GM21360 (cell line): ENCODE results near the gene RBM17.
"Not testable (repeated sequence)": the region's sequence is repeated elsewhere in the genome, so short reads cannot be mapped to it uniquely, and the experiment has no call there.

Source experiments
- ATAC-seq: cut with Tn5 transposase; IDR thresholded peaks from one replicate; pipeline ENCODE4 v1.9.1; 2021; ENCODE audit warnings: mild to moderate bottlenecking, moderate library complexity; ENCODE audit not compliant: unreplicated experiment

Gene RBM17, protein sequence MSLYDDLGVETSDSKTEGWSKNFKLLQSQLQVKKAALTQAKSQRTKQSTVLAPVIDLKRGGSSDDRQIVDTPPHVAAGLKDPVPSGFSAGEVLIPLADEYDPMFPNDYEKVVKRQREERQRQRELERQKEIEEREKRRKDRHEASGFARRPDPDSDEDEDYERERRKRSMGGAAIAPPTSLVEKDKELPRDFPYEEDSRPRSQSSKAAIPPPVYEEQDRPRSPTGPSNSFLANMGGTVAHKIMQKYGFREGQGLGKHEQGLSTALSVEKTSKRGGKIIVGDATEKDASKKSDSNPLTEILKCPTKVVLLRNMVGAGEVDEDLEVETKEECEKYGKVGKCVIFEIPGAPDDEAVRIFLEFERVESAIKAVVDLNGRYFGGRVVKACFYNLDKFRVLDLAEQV

GRCh38 chr10:6088721-6089333 is at the start of gene RBM17:
Gene RBM17 (plus strand): TSS chr10:6089034. CDS start chr10:6097066, 8,032 bp downstream.
- peak; percentile 84 for ATAC-seq

DNA sequence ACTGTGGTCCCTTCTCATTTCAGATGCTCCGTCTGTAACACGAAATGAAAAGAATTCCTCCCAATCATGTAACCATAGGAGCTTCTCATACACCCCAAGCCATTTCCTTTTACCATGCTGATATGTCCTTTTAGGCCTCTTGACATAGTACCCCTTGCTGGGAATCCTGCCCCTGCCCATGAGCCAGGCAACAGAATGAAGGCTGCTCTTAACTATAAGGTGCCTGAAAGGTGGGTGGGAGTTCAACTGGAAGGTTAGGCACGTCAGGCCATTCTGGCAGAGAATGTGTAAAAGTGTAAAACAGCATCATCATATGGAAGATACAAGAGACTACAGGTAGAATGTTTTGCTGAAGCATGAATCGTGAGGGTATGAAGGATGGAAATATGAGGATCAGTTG is 49.1 kb upstream of the RBM17 start:
- no peak for ATAC-seq

GRCh38 chr10:6040205-6040604 is 48.6 kb upstream of the RBM17 start:
- no peak for ATAC-seq

- ATAC-seq = not testable (repeated sequence)
These were observed 45.5 kb upstream of the RBM17 start for GRCh38 chr10:6043377-6043776.

- ATAC-seq = no peak
These were observed 44.8 kb upstream of the RBM17 start for GRCh38 chr10:6044060-6044459.

DNA sequence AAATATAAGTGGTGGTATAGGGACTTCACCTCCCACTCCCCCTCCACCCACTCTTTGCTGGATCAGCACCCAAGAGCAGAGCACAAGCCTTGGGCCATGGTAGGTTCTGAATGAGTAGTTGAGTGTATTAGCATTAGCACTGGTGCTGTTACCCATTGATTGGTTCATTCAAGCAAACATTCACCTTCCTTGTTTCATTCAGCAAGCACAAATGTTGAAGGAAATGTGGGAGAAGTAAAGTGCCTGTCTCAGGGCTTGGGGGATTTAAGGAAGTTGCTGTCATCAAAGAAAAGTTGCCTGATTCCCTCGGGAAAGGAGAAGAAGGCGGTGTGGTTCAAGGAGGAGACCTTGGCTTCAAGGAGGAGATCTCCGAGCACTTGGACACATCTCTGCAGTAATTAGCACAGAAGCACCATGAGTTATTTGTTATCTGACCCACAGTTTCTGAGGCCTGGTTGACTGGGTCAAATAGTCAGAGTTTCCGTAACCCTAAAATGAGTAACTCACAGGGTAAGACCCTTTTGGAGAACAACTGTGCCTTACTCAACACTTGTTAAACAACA is 44.0 kb upstream of the RBM17 start:
- no peak for ATAC-seq

DNA sequence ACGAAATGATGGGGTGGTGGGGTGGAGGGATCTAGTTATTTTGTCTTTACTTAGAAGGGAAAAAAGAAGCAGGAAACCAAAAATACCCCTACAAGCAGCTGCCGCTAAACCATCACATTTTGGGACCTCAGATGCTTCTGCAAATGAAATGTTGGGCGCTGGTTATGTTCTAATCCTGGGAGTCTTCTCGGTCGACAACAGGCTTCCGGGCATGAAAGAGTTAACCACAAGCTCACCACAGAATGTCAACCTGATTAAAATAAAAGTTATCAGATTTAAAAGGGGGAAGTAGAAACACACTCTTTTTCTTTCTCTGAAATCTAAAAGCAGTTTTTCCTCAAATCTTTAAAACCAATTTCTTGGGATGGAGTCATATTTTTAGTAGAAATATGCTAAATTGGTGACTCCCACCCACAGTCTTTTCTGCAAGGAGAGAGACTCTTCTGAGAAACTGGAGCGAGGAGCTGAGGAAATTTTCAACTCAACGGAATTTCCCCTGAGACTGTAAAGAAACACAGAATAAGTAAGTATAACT is 43.5 kb upstream of the RBM17 start:
- ATAC-seq = no peak

DNA sequence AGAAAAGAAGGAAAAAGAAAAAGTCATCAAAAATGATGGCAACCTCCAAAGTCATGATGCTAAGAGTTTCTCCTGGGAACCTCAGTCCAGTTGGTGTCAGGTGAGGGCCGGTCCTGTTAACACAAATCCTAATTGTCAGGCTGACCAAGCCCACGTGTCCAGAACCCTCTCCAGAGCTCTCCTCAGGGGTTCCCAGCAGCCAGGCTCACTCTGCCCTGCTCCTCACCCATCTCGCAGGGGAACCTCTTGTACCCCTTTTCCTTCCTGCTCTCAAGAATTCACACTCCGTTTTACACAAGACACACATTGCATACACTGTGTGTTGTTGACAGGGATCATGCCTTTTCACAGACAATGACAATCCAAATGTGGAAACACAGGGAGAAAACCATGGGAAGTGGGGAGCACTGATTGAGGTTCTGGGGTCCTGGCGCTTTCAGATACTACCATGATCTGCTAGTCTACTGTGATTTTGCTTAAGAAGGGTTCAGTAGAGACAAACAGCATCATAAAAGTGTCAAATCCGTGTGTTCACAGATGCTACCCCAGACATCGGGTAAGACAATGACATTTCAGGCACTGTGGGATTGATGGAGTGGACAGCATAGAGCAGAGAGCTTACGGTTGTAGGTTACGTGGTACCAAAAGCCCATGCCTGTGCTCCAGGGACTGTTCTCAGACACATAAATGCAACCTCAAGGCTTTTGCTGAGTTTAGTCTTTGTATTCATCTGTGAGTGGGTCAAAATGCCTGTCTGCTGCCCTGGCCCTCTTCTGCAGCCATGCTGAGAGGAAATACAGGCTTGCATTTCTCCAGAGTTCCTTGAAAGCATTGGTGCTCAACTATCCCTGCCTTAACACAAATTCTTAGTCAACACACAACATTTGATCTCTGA is 42.7 kb upstream of the RBM17 start:
- no peak for ATAC-seq

GRCh38 chr10:6046773-6047611 is 41.8 kb upstream of the RBM17 start:
- ATAC-seq = no peak

- ATAC-seq = no peak
These were observed 41.0 kb upstream of the RBM17 start for GRCh38 chr10:6047847-6048246.

DNA sequence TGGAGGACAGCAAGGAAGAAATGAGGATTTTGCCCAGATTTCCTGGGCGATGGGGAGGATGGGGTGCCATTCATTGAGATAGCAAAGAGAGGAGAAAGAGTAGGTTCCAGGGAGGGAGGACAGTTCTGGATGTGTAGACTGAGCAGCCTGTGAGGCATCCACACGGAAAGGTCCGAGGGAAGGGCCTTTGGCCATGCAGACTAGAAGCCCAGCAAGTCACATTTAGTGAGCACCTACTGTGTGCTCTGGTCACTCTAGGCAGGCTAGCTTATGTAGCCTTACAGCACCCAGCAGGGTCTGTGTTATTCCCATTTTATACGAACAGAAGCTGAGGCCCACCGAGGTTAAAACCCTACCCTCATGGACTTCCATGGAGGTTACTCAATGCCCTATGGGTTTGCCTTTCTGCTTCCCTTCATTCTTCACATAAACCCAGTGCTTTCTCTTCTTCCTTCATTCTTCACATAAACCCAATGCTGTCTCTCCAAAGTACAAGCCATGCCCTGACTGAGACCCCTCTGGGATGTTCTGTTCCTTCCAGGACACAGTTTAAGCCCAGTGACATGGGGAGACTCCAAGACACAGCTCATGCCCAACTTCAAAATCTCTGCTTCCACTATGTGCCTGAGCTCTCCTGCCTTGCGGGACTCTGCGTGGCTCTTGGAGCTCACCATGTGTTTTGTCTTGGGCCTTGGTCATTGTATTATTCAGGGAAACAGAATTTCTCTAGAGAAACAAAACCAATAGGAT is 40.4 kb upstream of the RBM17 start:
- ATAC-seq = no peak

GRCh38 chr10:6049031-6049400 is 39.8 kb upstream of the RBM17 start:
- ATAC-seq = no peak

DNA sequence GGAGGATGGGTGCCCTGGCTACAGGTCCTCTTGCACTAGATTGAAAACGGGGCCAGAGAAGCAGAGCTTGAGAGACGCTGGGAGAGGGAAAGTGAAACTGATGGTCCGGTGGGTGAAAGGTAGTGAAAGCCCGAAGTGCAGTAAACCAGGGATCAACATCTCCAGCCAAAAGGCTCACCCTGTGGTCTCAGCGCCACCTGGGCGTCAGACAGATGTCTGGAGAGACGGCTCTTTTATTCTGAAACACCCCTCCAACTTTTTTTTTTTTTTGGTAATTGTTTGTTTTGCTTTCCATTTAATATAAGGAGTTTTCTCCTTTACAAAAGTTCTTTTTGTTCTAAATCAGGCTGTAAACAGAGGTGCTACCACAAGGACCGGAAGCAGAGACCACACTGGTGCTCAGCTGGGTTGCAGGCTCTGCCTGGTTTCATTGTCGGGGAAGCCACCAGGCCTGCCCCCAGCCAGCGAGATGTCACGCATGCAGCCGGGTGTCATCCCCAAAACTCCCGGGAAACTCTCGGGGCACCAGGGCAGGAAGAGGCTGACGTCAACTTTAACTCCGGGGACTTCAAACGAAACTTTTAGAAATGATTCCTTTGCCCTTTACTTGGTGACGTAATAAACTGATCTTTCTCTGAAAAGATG is 37.9 kb upstream of the RBM17 start:
- ATAC-seq = peak; percentile 66

DNA sequence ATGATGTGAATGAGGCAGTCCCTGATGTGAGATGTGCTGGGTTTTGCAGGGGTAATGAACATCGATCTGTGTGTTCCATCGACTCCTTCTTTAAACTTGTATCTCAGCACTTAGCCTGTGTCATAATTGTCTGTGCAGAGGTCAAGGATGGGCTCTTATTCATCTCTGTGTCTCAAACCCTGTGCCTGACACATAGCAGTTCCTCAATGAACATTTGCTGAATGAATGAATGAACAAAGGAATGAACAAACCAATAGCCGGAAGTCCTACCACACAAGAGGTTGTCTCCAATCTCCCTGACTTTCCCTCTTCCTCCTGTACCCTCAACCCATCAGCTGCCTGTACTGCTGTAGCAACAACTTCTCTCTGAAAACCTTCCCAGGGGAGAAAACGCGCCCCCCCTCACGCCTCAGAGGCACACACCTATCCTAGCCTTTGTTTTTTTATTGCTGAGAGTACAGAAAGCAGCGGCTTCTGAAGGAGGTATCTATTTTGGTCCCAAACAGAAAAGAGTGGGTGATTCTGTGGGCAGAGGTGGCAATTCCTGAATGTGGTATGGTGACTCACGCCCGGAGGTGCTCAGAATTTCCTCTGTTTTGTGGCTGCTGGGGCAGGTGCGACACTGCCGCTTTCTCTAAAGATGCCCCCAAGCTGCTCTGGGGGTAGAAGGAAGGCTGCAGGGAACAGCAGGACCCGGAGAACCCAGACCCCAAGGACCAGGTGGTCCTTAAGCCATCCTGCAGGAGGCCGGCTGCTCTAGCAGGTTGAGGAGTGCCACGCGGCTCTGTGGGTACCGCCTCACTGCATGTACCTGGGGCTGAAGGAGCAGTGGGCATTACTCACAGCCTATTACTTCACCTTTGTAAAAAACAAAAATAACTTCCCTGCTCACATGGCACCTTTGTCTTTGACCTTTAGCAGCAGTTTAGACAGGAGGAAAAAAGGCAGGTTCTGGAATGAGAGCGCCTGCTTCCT is 36.3 kb upstream of the RBM17 start:
- ATAC-seq = peak; percentile 16

DNA sequence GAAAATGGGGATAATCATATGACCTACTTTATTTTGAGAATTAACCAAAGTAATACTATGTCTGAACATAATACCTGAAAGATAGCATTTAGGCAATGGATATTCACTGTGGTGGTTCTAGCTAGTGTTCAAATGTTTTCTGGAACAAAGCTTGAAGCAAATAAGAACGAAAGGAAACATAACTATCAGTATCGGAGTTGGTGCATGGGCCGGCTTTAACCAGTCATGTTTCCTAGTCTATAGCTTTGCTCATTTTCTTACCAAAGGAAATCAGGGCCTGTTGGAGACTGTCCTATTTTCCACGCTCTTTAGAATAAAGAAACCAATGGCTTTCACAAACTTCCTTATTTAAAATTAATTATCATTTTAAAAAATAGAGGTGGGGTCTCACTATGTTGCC is 35.5 kb upstream of the RBM17 start:
- no peak for ATAC-seq

DNA sequence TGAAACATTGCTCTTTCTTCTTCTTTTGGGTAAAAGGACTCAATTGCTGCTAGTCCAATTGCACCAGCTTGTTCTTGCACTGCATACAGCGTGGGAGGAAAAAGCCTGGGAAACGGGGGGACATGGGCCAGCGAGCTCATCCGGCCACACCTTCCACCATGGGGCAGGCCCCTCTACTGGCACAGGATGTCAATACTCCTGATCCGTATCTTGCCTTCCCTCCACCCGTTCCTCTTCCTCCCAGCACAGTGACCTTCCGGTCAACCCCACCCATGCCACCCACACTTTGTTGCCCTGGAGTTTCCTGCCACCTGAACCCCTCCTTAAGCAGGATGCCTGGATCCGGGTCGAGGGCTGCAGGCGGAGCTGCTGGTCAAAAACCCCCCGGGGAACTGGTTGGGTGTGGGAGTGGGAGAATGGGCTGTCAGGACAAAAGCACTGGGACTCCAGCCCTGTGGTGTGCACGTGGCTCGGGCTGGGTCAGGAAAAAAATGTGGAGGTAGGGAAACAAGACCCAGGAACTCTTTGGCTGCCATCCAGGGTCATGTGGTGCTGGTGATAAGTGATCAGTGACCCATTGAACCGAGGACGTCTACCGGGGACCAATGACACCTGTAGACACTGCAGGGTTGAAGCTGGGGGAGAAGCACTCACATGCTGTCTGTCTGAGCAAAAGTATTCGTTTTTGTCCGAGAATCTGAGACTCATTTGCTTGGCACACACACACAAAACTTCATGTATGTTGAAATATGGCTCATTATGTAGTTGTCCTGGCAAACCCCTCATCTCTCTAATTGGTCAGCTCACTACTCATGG is 34.8 kb upstream of the RBM17 start:
- no peak for ATAC-seq

DNA sequence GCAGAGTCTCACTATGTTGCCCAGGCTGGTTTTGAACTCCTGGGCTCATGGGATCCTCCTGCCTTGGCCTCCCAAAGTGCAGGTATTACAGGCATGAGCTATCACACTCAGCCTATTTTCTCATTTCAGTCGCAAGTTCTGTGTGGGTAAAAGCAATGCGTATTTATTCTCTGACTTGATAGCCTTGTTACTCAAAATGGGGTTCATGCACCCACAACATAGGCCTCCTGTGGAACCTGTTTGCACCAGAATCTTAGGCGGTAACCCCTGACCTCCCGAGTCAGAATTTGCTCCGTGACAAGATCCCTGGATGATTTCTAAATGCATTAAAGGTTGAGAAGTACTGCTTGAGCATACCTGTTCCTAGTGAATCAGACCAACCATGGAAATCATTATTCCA is 34.0 kb upstream of the RBM17 start:
- ATAC-seq = no peak
